HG02763 (cell line): ENCODE measurements around the gene NCLN.
"Not testable (repeated sequence)": the region's sequence is repeated elsewhere in the genome, so short reads cannot be mapped to it uniquely, and the experiment has no call there.

ENCODE experiments used
- ATAC-seq: cut with Tn5 transposase; IDR thresholded peaks from one replicate; pipeline ENCODE4 v1.9.1; 2021; ENCODE audit warnings: mild to moderate bottlenecking, moderate library complexity; ENCODE audit not compliant: unreplicated experiment

NCLN gene

GRCh38 chr19:3196933-3197205 is 11.1 kb downstream of the NCLN start:
- ATAC-seq, result no peak

DNA sequence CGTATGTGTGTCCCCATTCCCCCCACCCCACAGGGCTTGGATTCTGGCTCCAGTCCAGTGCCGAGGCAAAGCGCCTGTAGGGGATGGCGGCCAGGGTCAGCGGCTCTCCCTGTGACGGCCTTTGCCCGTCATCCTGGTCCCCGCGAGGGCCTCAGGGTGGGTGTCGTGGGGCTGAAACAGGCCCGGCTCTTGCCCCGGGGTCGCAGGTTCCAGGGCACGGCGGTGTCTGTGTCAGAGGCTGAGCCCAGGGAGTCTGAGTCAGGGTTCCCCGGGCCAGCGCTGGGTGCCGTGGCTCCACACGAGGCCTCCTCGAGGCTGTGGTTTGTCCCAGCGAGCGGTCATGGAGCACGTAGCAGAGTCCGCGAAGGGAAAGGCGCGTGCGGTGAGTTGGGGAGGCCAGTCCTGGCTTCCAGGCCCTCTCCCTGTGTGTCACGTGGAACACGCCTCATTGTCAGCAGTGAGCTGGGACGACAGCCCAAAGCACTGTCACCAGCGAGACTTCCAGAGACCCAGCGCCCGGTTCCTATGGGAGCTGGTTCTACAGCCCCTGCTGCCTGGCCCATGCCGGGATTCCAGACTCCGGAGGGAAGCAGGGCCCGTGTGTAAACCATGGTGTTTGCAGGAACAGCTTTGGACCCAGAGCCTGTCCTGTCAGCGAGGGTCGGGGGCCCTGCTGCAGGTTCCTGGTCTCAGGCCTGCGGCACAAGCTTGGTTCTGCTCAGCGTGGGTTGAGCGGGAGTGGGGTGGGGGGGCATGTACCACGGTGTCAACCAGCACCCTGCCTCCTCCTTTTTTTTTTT is 13.4 kb downstream of the NCLN start:
- no peak for ATAC-seq

- ATAC-seq, result no peak
Measured at GRCh38 chr19:3201072-3201700, 15.5 kb downstream of the NCLN start.

GRCh38 chr19:3201911-3202310 is 16.2 kb downstream of the NCLN start:
- no peak for ATAC-seq

- no peak for ATAC-seq
Measured at GRCh38 chr19:3202346-3202745, 16.6 kb downstream of the NCLN start.

- ATAC-seq, result not testable (repeated sequence)
Measured at GRCh38 chr19:3202895-3203294, 17.2 kb downstream of the NCLN start.

DNA sequence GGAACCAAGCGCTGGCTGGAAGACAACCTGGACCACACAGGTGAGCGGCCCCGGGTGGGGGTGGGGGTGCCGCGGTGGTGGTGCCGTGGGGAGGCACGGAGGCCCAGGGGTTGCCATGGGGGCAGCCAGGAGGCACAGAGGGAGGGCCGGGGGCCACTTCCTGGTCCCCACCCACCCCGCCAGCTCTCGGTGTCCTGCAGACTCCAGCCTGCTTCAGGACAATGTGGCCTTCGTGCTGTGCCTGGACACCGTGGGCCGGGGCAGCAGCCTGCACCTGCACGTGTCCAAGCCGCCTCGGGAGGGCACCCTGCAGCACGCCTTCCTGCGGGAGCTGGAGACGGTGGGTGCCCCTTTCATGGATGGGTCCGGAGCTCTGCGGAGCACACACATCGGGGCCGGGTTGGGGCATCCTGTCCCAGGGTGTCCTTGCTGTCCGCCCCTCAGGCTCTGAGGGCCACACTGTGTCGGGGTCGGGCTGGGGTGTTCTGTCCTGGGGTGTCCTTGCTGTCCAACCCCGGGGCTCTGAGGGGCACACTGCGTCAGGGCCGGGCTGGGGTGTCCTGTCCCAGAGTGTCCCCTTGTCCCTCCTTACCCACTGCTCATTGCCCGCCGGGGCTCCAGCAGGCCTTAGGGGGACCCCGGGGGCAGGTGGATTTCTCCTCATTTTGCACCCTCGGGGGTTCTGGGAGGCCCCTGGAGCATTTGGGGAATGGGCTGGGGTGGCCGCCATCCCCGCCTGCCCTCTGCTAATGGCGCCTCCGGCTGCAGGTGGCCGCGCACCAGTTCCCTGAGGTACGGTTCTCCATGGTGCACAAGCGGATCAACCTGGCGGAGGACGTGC is 18.3 kb downstream of the NCLN start:
- no peak for ATAC-seq

DNA sequence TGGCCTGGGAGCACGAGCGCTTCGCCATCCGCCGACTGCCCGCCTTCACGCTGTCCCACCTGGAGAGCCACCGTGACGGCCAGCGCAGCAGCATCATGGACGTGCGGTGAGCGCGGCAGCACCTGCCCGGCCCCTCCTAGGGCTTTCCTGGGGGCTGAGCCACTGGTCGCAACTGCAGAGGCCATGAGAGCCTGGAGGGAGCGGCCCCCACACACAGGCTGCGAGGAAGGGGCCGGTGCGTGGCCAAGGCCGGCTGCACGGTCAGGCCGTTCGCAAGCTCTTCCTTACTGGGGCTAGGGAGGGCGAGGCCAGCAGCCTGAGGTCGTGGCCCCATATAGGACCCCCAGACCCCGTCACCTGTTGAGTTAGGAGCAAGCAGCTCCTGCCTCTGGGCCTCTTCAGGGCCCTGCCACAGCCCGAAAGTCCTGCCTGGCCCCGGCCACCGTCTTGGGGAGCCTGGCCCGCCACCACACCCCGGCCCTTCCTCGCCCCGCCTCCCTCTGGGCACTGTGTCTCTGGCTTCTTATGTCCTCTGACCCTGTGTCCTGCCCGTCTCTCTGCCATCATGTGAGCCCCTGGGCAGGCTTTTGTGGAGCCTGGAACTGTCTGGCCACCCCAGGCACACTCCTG is 19.0 kb downstream of the NCLN start:
- no peak for ATAC-seq

DNA sequence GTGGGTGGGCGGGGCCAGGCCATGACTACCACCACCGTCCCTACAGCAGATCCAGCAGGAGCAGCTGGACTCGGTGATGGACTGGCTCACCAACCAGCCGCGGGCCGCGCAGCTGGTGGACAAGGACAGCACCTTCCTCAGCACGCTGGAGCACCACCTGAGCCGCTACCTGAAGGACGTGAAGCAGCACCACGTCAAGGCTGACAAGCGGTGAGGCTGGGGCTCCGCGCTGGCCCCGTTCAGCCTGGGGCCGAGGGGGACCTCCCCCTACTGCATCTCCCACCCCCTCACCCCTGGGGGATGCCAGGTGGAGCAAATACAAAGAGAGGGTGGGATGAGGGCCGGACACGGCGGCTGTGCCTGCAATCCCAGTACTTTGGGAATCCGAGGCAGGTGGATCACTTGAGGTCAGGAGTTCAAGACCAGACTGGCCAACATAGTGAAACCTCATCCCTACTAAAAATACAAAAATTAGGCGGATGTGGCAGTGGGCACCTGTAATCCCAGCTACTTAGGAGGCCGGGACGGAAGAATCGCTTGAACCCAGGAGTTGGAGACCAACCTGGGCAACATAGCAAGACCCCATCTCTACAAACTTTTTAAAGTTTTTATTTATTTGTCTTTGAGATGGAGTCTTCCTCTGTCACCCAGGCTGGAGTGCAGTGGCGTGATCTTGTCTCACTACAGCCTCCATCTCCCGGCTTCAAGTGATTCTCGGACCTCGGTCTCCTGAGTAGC is 20.7 kb downstream of the NCLN start:
- ATAC-seq, result no peak

GRCh38 chr19:3207461-3208242 is 21.9 kb downstream of the NCLN start:
- ATAC-seq, result no peak

DNA sequence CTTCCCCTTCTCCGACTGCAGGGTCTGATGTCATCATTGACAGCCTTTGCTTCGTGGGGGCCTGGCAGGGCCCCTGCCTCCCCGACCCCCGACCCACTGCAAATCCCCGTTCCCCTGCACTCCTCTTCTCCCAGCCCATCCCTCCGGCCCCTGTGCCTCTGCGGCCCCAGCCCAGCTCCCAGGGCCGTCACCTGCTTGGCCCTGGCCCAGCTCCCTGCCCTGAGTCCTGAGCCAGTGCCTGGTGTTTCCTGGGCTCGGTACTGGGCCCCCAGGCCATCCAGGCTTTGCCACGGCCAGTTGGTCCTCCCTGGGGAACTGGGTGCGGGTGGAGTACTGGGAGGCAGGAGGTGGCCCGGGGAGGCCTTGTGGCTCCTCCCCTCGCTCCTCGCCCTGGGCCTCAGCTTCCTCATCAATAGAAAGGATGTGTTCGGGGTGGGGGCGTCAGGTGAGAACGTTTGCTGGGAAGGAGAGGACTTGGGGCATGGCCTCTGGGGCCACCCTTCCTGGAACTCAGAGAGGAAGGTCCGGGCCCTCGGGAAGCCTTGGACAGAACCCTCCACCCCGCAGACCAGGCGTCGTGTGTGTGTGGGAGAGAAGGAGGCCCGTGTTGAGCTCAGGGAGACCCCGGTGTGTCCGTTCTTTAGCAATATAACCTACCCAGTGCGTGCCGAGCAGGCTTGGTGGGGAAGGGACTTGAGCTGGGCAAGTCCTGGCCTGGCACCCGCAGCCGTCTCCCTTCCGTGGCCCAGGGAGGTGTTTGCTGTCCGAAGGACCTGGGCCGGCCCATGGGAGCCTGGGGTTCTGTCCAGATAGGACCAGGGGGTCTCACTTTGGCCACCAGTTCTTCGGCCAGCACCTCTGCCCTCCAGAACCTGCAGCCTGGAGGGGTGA is 22.8 kb downstream of the NCLN start:
- ATAC-seq, result no peak

GRCh38 chr19:3210347-3211017 is 24.8 kb downstream of the NCLN start:
- ATAC-seq, result no peak

GRCh38 chr19:3211191-3211590 is 25.5 kb downstream of the NCLN start:
- no peak for ATAC-seq

DNA sequence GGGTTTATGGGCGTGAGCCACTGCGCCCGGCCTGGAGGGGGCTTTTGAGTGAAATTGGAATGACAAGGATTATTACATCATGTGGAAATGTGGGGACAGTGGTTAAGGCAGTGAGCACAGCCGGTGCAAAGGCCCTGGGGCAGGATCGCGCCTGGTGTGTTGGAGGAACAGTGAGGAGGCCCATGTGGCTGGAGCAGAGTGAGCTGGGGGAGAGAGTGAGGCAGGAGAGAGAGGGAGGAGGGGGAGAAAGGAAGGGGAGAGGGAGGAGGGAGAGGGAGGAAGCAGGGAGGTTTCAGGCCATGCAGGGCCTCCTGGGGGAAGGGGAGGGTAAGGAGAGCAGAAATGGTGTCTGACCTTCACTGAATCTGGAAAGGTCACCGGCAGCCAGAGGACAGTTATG is 27.4 kb downstream of the NCLN start:
- no peak for ATAC-seq

DNA sequence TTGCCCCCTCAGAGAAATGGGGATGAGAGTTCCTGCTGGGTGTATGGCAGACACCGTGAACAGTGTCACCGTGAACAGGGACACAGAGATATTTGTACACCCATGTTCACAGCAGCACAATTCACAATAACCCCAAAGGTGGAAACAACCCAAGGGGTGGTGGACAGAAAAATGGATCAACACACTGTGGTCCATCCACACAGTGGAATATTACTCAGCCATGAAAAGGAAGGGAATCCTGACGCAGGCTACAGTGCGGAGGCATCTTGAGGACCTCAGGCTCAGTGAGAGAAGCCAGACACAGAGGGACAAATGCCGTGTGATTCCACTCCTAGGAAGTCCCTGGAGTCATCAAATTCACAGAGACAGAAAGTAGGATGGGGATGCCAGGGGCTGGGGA is 31.1 kb downstream of the NCLN start:
- no peak for ATAC-seq

DNA sequence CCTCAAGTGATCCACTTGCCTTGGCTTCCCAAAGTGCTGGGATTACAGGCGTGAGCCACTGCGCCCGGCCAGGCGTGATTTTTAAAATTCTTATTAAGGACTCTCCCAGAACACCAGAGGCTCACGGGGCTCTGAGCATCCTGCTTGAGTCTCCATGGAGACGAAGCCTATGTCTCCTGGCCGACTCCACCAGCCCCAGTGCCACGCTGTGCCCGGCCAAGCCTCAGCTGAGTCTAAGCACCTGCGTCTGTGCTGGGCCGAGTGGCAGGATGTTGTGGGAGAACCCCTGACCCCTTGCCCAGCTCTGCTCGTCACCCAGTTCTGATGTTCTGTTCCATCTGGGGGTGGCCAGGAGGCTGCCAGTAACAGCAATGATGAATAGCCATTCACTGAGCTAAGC is 34.8 kb downstream of the NCLN start:
- no peak for ATAC-seq

- ATAC-seq, result not testable (repeated sequence)
Measured at GRCh38 chr19:3221576-3221975, 35.8 kb downstream of the NCLN start.

DNA sequence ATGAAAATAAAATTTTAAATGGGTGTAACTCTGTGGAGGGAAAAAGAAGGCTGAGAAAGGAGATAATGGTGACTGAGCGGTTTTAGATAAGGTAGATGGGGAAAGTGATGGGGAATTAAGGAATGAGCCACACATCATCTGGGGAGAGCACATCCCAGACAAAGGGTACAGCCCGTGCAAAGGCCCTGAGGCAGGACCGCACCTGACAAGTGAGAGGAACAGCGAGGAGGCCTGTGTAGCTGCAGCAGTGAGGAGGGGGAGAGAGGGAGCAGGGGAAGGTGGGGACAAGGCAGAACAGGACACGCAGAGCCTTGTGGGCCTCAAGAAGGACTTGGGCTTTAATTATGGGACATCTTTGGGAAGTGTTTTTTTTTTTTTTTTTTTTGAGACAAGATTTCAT is 37.0 kb downstream of the NCLN start:
- no peak for ATAC-seq
